Activated naive CD4-positive, alpha-beta T cell treated with anti-CD3 and anti-CD28 coated beads, Interleukin-2, amount 10 ng/mL, durations not matched to agents 5 hours and 36 hours (primary cell): ENCODE data around the gene ZNF350. TPM values are rescaled to one million over a fixed set of nuclear protein-coding genes. Genes with fewer than 3 reads are reported as not detected.

Source experiments
- total RNA-seq, 2 experiments: library from RNA; stranded (reverse); gene quantifications; one replicate each; pipeline ENCODE4 v1.2.3, GENCODE V29; 2021

Gene ZNF350
- total RNA-seq, result 10 to 100 TPM; 19.2 to 20.2 TPM

DNA sequence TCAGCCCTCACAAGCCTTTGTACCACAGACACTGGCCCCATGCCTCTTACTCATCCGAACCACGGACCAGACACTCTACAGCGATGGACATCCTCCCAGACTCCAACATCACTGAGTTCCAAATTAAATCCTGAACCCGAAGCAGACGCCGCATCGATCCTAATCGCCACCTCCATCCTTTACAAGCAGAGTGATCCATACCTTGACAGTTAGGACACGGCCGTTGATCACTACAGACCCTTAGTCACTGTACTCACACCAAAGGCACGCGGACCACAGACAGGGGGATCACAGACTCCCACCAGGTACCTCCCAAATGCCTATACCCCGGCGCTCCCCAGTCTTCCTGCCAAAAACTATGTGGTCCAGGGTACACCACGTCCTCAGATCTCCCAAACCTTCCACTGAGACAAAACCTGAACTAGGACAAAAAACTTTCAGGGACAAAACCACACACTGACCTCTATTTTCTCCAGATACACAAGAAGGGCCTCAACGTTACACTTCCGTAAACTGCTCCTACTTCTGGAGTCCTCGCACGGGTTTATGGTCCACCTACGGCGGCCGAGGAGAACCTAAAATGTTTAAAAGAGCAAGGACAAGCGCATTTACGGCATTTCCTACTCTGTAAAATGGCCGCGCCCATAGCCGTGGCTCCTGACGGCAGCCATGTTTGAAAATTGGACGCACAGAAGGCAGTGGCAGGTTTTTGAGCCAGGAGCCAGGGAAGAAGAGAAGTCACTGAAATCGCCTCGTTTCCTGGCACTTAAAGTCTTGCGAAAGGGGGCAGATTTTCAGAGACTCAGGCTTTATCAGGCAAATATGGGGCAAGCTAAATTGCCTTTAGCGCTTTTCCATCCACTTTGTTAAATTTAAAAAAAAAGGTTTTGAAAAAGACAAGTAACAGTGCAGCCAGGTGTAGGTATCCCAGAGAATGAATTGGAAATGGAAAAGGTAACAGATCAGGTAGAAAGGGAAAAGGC is at the start of gene ZNF350:
Gene ZNF350, minus strand, starts transcription at position 532 of the 983 bp plus-strand sequence. CDS start 12,480 bp downstream, outside the sequence.

DNA sequence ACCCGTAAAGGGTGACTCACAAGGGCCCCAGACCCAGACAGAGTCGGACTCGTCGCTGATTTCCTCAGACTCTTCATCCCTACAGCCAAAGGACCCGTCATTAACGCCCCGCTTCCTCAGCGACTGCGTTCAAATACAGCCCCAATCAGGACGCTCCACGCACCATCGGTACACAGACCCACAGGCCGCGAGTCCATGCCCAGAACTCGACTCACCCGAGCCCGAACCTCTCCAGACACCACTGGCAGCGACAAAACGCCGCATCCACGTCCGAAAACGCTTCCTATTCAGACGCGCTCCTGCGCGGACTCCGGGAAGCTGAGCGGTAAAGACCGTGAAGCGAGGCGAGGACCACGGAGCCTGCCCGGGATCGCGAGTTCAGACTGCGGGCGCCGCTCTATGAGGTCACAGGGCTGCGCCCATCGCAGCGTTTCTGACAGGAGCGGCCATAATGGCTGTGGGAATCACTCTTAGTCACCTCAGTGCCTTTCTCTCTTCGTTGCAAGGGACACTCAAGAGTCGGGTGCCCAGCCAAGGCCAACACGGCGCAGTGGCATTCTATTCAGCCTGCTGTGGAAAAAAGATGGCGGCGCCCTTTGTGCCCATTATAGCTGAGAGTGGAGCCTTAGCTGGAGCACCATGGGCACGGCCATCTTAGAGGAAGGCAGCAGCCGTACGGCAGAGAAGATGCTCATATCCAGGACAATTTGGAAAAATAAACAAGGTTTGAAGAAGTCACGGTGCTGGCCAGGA is 41.6 kb upstream of the ZNF350 start, which contains the start of gene ZNF614:
Gene ZNF614, minus strand, starts transcription at position 353 of the 753 bp plus-strand sequence. CDS start 2,634 bp downstream, outside the sequence.

DNA sequence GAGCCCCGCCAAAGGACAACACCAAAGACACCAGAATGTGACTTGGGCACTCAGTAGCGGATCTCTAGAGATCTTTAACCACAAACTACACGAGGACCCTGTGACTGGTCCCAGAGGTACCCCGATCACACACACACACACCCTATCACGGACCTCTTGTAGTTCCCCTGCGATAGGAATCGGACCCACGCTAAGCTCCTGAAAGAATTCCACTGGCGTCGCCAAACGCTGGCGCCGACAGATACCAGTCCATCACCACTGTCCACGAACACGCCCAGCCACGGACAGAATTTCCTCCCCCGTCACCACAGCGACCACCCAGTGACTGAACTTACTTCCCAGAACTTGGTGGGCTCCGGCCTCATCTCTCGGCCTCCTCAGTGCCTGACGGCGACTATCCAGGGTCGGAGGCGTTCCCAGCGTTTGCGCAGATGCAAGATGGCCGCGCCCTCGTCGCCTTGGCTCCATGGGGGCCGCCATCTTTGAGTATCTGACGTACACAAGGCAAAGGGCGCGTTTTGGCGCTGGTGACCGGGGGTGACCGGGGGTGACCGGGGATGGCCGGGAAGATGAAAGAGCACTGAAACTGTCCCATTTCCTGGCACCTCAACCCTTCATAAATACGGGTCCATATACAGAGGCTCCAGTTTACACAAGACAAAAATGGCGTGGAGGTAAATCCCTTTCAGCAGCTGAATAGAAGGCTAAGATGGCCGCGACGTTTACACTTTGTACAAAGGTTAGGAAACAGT is 21.3 kb upstream of the ZNF350 start, which contains the start of gene ZNF615:
Gene ZNF615, minus strand, starts transcription at position 406 of the 752 bp plus-strand sequence. CDS start 4,500 bp downstream, outside the sequence.

DNA sequence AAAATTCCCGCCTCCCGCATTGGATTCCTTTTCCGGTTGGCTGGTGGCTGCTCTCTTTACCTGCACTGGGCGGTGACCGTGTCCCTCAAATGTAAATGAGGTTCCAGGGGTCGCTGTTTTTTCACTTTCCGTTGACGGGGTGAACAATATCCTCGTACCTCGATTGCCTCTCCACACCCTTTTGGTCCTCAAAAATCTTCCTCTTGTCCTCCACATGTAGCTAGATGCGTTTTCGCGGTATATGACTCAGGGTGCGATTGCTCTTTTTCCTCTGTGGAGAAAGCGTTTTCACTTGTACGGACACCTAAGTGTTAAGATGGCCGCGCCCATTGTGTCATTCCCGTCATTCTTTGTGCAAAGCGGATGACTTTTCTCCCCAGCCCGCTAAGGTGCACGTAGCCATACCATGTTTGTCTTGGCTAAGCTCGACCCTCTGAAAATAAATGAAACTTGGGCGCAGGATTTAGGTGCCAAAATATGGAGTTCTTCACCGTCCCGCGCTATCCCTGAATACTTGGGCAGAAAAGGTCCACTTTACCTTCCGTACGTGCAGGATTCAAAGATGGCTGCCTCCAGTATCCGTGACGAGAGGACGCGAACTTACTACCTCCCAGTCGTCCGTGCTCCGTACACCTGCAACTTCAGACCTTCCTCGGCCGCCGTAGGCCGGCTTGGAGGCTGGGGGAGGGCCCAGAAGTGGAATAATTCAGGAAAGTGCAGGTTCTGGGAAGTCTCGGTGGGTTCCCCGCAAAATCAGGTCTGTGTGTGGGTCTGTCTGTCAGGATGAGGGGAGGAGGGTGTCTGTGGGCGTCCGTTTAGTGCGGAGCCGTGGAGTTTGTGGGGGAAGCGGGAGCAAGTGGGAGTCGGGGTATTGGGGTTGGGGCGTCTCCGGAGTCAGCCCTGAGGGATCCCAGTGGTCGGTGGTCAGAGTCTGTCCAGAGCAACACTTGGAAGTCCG is 59.6 kb downstream of the ZNF350 start, which contains the start of gene ZNF613:
Gene ZNF613, plus strand, starts transcription at position 689 of the 958 bp plus-strand sequence. CDS start 8,749 bp downstream, outside the sequence.

Other genes with a start within 250 kb of the ZNF350 start
- not detected for gene FPR1, start 235.0 kb downstream of the ZNF350 start, total RNA-seq
- gene FPR2, start 225.7 kb downstream of the ZNF350 start, total RNA-seq, result not detected
- gene FPR3, start 191.7 kb downstream of the ZNF350 start, total RNA-seq, result not detected
- 1 to 10 TPM; 9.0 TPM for gene ZNF577, start 98.9 kb downstream of the ZNF350 start, total RNA-seq
- 10 to 100 TPM; 13.2 to 15.2 TPM for gene ZNF649, start 81.8 kb downstream of the ZNF350 start, total RNA-seq
- gene ZNF613, start 59.4 kb downstream of the ZNF350 start, total RNA-seq, result 1 to 10 TPM; 6.7 to 7.3 TPM
- gene ZNF615, start 21.4 kb upstream of the ZNF350 start, total RNA-seq, result 10 to 100 TPM; 15.1 to 17.3 TPM
- 10 to 100 TPM; 10.6 to 10.7 TPM for gene ZNF614, start 41.5 kb upstream of the ZNF350 start, total RNA-seq
- gene ZNF432, start 62.0 kb upstream of the ZNF350 start, total RNA-seq, result 10 to 100 TPM; 17.1 to 17.2 TPM
- gene ZNF841, start 108.9 kb upstream of the ZNF350 start, total RNA-seq, result 10 to 100 TPM; 30.4 to 30.7 TPM
- 1 to 10 TPM; 9.3 to 9.4 TPM for gene ZNF616, start 153.1 kb upstream of the ZNF350 start, total RNA-seq
- gene ZNF836, start 184.8 kb upstream of the ZNF350 start, total RNA-seq, result 10 to 100 TPM; 23.2 to 27.9 TPM
- gene PPP2R1A, start 203.2 kb upstream of the ZNF350 start, total RNA-seq, result 100 to 1,000 TPM; 193 to 200 TPM